ENCODE data around the gene HSFX4. TPM values are rescaled to one million over a fixed set of nuclear protein-coding genes. Genes with fewer than 3 reads are reported as not detected.

The HSFX4 gene
- total and polyA plus RNA-seq, 10 donors: not detected

DNA sequence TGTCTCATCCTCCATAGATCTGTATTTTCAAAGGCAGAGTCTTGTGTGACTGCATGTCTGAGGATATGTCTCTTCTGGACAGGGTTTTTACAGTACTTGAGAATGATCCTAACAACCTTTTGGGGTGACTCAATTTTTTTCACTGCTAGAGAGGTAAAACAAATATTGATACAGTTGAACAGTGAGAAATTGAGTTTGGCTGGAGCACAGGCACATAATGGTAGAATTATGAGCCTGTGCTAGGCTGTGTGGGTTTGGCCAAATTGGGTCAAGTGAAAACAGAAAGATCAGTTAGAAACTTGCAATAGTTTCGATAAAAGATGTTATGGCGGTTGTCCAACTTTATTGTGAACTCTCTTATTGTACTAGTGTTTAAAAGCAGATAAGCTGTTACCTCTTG lies 32.2 kb downstream of the HSFX4 start:
- Histone ChIP-seq H3K27ac (no peak overlapping the region), H3K4me3 (no peak overlapping the region), H3K9me3 (no peaks in the 10 kb centered on the region), H3K27me3 (replicated peaks in 1 of 7) (no peaks in the 10 kb centered on the region), H3K4me1 (no peaks in the 10 kb centered on the region), H3K36me3 (peaks cover 0 to 22% (median 0%) of the 10 kb centered on the region in 6 donors)
- TF ChIP-seq POLR2A (IDR thresholded peaks at IDR 0.05) (no peak), POLR2AphosphoS5 (IDR thresholded peaks at IDR 0.05) (no peak)
- TF ChIP-seq, protein P1, sequence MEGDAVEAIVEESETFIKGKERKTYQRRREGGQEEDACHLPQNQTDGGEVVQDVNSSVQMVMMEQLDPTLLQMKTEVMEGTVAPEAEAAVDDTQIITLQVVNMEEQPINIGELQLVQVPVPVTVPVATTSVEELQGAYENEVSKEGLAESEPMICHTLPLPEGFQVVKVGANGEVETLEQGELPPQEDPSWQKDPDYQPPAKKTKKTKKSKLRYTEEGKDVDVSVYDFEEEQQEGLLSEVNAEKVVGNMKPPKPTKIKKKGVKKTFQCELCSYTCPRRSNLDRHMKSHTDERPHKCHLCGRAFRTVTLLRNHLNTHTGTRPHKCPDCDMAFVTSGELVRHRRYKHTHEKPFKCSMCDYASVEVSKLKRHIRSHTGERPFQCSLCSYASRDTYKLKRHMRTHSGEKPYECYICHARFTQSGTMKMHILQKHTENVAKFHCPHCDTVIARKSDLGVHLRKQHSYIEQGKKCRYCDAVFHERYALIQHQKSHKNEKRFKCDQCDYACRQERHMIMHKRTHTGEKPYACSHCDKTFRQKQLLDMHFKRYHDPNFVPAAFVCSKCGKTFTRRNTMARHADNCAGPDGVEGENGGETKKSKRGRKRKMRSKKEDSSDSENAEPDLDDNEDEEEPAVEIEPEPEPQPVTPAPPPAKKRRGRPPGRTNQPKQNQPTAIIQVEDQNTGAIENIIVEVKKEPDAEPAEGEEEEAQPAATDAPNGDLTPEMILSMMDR (IDR thresholded peaks at IDR 0.05 in 8 of 11, conservative IDR thresholded peaks at IDR 0.05 in 3 of 11): no peak
- no peak for DNase-seq
- intact Hi-C loops (cut with DNase I; ENCODE audit: low total_unique reads): no loop called here
- 77 to 100% (median 90%) methylated on average over 2 of the region's 2 CpGs for WGBS, 5 donors

DNA sequence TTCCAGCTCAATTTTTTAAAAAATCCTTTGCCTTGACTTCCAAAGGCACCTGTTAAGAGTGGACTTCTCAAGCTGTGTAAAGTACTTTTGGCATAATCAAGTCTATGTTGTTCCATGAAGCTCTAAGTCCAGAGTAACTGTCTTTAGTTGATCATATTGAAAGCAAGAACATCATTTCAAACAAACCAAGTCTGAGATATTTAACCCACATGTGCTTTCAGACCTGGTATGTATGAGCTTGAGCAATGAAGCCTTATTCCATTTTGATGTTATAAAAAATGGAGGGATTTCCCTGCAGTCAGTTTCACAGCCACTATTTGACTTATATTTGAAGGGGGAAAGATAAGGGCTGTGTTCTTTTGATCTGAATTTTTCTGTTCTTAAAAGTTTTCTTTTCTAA lies 32.6 kb downstream of the HSFX4 start:
- peaks cover 0 to 22% (median 0%) of the 10 kb centered on the region in 6 donors for H3K36me3 ChIP-seq
- no peak overlapping the region for H3K4me3 ChIP-seq
- intact Hi-C loops (cut with DNase I; ENCODE audit: low total_unique reads): no loop called here
- TF ChIP-seq POLR2AphosphoS5 (IDR thresholded peaks at IDR 0.05) (no peak), POLR2A (IDR thresholded peaks at IDR 0.05) (no peak)
- TF ChIP-seq, protein P1 (IDR thresholded peaks at IDR 0.05 in 8 of 11, conservative IDR thresholded peaks at IDR 0.05 in 3 of 11): no peak
- no peaks in the 10 kb centered on the region for H3K27me3 ChIP-seq (replicated peaks in 1 of 7)
- no peak for DNase-seq
- no peak overlapping the region for H3K27ac ChIP-seq
- no peaks in the 10 kb centered on the region for H3K4me1 ChIP-seq
- no peaks in the 10 kb centered on the region for H3K9me3 ChIP-seq

DNA sequence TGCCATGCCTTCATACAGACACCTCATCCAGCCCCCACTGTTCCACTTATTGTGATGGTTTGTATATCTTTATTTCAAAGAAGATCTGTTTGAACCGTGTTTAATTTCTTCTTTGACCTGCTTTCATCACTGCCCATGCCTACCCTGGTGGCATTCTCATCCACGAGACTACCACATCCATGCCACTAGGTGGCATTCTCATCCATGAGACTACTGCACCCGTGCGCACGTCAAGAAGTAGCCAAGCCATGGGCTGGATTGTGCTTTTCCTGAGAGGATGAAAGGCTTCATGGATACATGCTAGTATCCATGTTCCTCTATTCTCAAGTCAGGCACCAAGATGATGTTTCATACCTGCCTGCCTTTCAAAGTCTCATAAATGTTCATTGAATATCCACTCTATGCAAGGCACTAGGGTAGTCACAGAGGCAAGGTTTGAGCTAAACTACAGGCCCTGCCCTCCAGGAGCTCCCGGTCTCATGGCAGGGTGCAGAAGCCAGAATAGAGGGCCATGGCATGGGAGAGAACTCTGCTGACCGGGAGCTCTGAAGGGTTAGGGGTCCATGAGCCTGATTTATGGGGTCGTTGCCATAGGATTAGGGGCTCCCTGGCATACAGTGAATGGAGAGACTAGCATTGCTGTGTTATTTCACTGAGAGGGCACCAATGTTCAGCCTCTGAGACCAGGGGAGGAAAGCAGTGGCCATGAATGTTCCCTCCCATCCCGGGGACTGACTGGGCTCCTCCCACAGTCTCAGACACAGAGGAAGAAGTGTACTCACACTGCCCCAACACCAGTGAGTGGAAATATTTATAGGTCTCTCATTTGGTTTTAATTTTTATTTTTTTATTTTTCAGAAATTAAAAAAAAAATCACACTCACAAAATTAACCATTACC lies 33.7 kb downstream of the HSFX4 start:
- no peaks in the 10 kb centered on the region for H3K27me3 ChIP-seq (replicated peaks in 1 of 7)
- WGBS, 5 donors: 32 to 53% (median 33%) methylated on average over 7 to 9 of the region's 9 CpGs
- DNase-seq: no peak
- H3K4me3 ChIP-seq: no peak overlapping the region
- TF ChIP-seq POLR2A (IDR thresholded peaks at IDR 0.05) (no peak), POLR2AphosphoS5 (IDR thresholded peaks at IDR 0.05) (peak in 1 of 3 donors; percentile 42)
- TF ChIP-seq, protein P1 (IDR thresholded peaks at IDR 0.05 in 8 of 11, conservative IDR thresholded peaks at IDR 0.05 in 3 of 11): peak in 10 of 11 experiments; percentile 35 to 63 (median 58)
- H3K4me1 ChIP-seq: no peaks in the 10 kb centered on the region
- H3K27ac ChIP-seq: peak overlapping the region in 2 of 8 donors; percentile 12 to 23
- peaks cover 0 to 22% (median 0%) of the 10 kb centered on the region in 6 donors for H3K36me3 ChIP-seq
- intact Hi-C loops (cut with DNase I; ENCODE audit: low total_unique reads): no loop called here
- no peaks in the 10 kb centered on the region for H3K9me3 ChIP-seq

- no peak overlapping the region for H3K27ac ChIP-seq
- no peak for DNase-seq
- 60 to 80% (median 75%) methylated on average over 3 of the region's 3 CpGs for WGBS, 5 donors
- no peak overlapping the region for H3K4me3 ChIP-seq
- intact Hi-C loops (cut with DNase I; ENCODE audit: low total_unique reads): no loop called here
- H3K27me3 ChIP-seq (replicated peaks in 1 of 7): no peaks in the 10 kb centered on the region
- TF ChIP-seq, protein P1 (IDR thresholded peaks at IDR 0.05 in 8 of 11, conservative IDR thresholded peaks at IDR 0.05 in 3 of 11): no peak
- TF ChIP-seq POLR2A (IDR thresholded peaks at IDR 0.05) (no peak), POLR2AphosphoS5 (IDR thresholded peaks at IDR 0.05) (no peak)
- H3K4me1 ChIP-seq: no peaks in the 10 kb centered on the region
- no peaks in the 10 kb centered on the region for H3K36me3 ChIP-seq
- no peaks in the 10 kb centered on the region for H3K9me3 ChIP-seq
These were observed 49.8 kb downstream of the HSFX4 start for GRCh38 chrX:149979126-149979644.

Data from spleen (tissue), 11 donors.